ENCODE data around the gene EED. TPM values are rescaled to one million over a fixed set of nuclear protein-coding genes. Genes with fewer than 3 reads are reported as not detected.
"Not testable (repeated sequence)": the region's sequence is repeated elsewhere in the genome, so short reads cannot be mapped to it uniquely, and the experiment has no call there.

The EED gene
- polyA plus RNA-seq, 6 donors from 2014 or later = 13.1 to 22.6 (median 16.5) TPM

GRCh38 chr11:86228269-86229038, 16.1 kb upstream of the EED start:
- Mint-ChIP-seq H3K4me1 (peaks cover 0 to 5% (median 3%) of the 10 kb centered on the region in 3 donors), H3K27me3 (no peaks in the 10 kb centered on the region), H3K4me3 (no peak overlapping the region), H3K36me3 (peaks cover 0 to 4% of the 10 kb centered on the region in 2 donors), H3K9me3 (peaks cover 0 to 7% (median 2%) of the 10 kb centered on the region in 7 donors), H3K27ac (peak overlapping the region in 1 of 6 donors; percentile 36)
- DNase-seq (no peak), ATAC-seq (ENCODE audit: low read depth in 2 of 2) (no peak)

- not testable (repeated sequence) for H3K27me3 Mint-ChIP-seq; H3K36me3 Mint-ChIP-seq; H3K9me3 Mint-ChIP-seq; H3K4me3 Mint-ChIP-seq; ATAC-seq (ENCODE audit: low read depth in 2 of 2); DNase-seq; H3K4me1 Mint-ChIP-seq
- peak overlapping the region in 2 of 6 donors; percentile 33 to 36 for H3K27ac Mint-ChIP-seq
Measured at GRCh38 chr11:86229039-86229330, 15.6 kb upstream of the EED start.

- DNase-seq = no peak
- Mint-ChIP-seq H3K9me3 (peaks cover 0 to under 1% (median 0%) of the 10 kb centered on the region in 7 donors), H3K27ac (no peak overlapping the region), H3K27me3 (no peaks in the 10 kb centered on the region), H3K4me3 (no peak overlapping the region), H3K36me3 (no peaks in the 10 kb centered on the region), H3K4me1 (peaks cover 3 to 5% (median 4%) of the 10 kb centered on the region in 3 donors)
- no peak for ATAC-seq (ENCODE audit: low read depth in 2 of 2)
Measured at GRCh38 chr11:86230179-86230804, 14.3 kb upstream of the EED start.

GRCh38 chr11:86230921-86231434, 13.6 kb upstream of the EED start:
- H3K27me3 Mint-ChIP-seq = no peaks in the 10 kb centered on the region
- H3K9me3 Mint-ChIP-seq = no peaks in the 10 kb centered on the region
- no peak for ATAC-seq (ENCODE audit: low read depth in 2 of 2)
- no peak overlapping the region for H3K27ac Mint-ChIP-seq
- no peak for DNase-seq
- no peak overlapping the region for H3K4me3 Mint-ChIP-seq
- H3K36me3 Mint-ChIP-seq = no peaks in the 10 kb centered on the region
- H3K4me1 Mint-ChIP-seq = peaks cover 2 to 5% (median 4%) of the 10 kb centered on the region in 3 donors

GRCh38 chr11:86232556-86232955, 12.0 kb upstream of the EED start:
- peaks cover 0 to 4% (median 0%) of the 10 kb centered on the region in 3 donors for H3K4me1 Mint-ChIP-seq
- DNase-seq (no peak), ATAC-seq (ENCODE audit: low read depth in 2 of 2) (no peak)
- no peaks in the 10 kb centered on the region for H3K36me3 Mint-ChIP-seq
- no peaks in the 10 kb centered on the region for H3K27me3 Mint-ChIP-seq
- no peak overlapping the region for H3K4me3 Mint-ChIP-seq
- H3K27ac Mint-ChIP-seq = no peak overlapping the region
- H3K9me3 Mint-ChIP-seq = no peaks in the 10 kb centered on the region

GRCh38 chr11:86234831-86235461, 9.6 kb upstream of the EED start:
- H3K36me3 Mint-ChIP-seq = no peaks in the 10 kb centered on the region
- DNase-seq (no peak), ATAC-seq (ENCODE audit: low read depth in 2 of 2) (no peak)
- H3K4me1 Mint-ChIP-seq = peaks cover 0 to 4% (median 0%) of the 10 kb centered on the region in 3 donors
- H3K4me3 Mint-ChIP-seq = no peak overlapping the region
- peak overlapping the region in 2 of 6 donors; percentile 56 to 85 for H3K27ac Mint-ChIP-seq
- H3K9me3 Mint-ChIP-seq = no peaks in the 10 kb centered on the region
- H3K27me3 Mint-ChIP-seq = no peaks in the 10 kb centered on the region

GRCh38 chr11:86237267-86237804, 7.2 kb upstream of the EED start:
- Mint-ChIP-seq H3K36me3 (no peaks in the 10 kb centered on the region), H3K27ac (no peak overlapping the region), H3K27me3 (no peaks in the 10 kb centered on the region), H3K4me1 (peaks cover 0 to 4% (median 0%) of the 10 kb centered on the region in 3 donors), H3K9me3 (no peaks in the 10 kb centered on the region), H3K4me3 (no peak overlapping the region)
- no peak for ATAC-seq (ENCODE audit: low read depth in 2 of 2)
- no peak for DNase-seq

- Mint-ChIP-seq H3K36me3 (no peaks in the 10 kb centered on the region), H3K4me3 (no peak overlapping the region), H3K27me3 (no peaks in the 10 kb centered on the region), H3K4me1 (no peaks in the 10 kb centered on the region), H3K9me3 (no peaks in the 10 kb centered on the region), H3K27ac (no peak overlapping the region)
- DNase-seq = no peak
- no peak for ATAC-seq (ENCODE audit: low read depth in 2 of 2)
Measured at GRCh38 chr11:86240164-86240563, 4.4 kb upstream of the EED start.

- no peaks in the 10 kb centered on the region for H3K36me3 Mint-ChIP-seq
- peak overlapping the region in 2 of 8 donors; percentile 18 to 65 for H3K4me3 Mint-ChIP-seq
- DNase-seq = no peak
- H3K4me1 Mint-ChIP-seq = peaks cover 0 to 6% (median 0%) of the 10 kb centered on the region in 3 donors
- no peak for ATAC-seq (ENCODE audit: low read depth in 2 of 2)
- H3K9me3 Mint-ChIP-seq = no peaks in the 10 kb centered on the region
- H3K27ac Mint-ChIP-seq = no peak overlapping the region
- no peaks in the 10 kb centered on the region for H3K27me3 Mint-ChIP-seq
Measured at GRCh38 chr11:86241956-86242535, 2.5 kb upstream of the EED start.

GRCh38 chr11:86243396-86243795, 1.2 kb upstream of the EED start:
- Mint-ChIP-seq H3K27me3 (no peaks in the 10 kb centered on the region), H3K4me3 (peak overlapping the region in 1 of 8 donors; percentile 18)
- no peak for ATAC-seq (ENCODE audit: low read depth in 2 of 2)

GRCh38 chr11:86244063-86244521, 461 bp upstream of the EED start:
- DNase-seq (peak; percentile 88), ATAC-seq (ENCODE audit: low read depth in 2 of 2) (peak; percentile 69 to 71)
- no peaks in the 10 kb centered on the region for H3K36me3 Mint-ChIP-seq
- no peak overlapping the region for H3K4me3 Mint-ChIP-seq
- peaks cover 19 to 21% (median 19%) of the 10 kb centered on the region in 3 donors for H3K4me1 Mint-ChIP-seq
- no peaks in the 10 kb centered on the region for H3K27me3 Mint-ChIP-seq
- no peaks in the 10 kb centered on the region for H3K9me3 Mint-ChIP-seq
- H3K27ac Mint-ChIP-seq = no peak overlapping the region

More at GRCh38 chr11:86243396-86243795, 1.2 kb upstream of the EED start:
- H3K4me1 Mint-ChIP-seq = peaks cover 12 to 15% (median 12%) of the 10 kb centered on the region in 3 donors
- no peaks in the 10 kb centered on the region for H3K36me3 Mint-ChIP-seq
- H3K27ac Mint-ChIP-seq = peak overlapping the region in 1 of 6 donors; percentile 17
- DNase-seq = no peak
- no peaks in the 10 kb centered on the region for H3K9me3 Mint-ChIP-seq

GRCh38 chr11:86245369-86246292, 1.1 kb downstream of the EED start:
- DNase-seq (peak; percentile 23), ATAC-seq (ENCODE audit: low read depth in 2 of 2) (peak; percentile 4 to 9)
- Mint-ChIP-seq H3K4me1 (peaks cover 25 to 30% (median 29%) of the 10 kb centered on the region in 3 donors), H3K36me3 (peaks cover 0 to 5% of the 10 kb centered on the region in 2 donors), H3K4me3 (no peak overlapping the region), H3K9me3 (no peaks in the 10 kb centered on the region), H3K27me3 (no peaks in the 10 kb centered on the region), H3K27ac (no peak overlapping the region)
